DND-41 (cell line): Measurements from ENCODE around the gene EDEM3.

ENCODE experiments used
- CTCF ChIP-seq: IDR thresholded peaks from 2 replicates; pipeline ENCODE4 v1.5.1; 2012; ENCODE audit warnings: borderline replicate concordance, low read length, moderate library complexity, mild to moderate bottlenecking; ENCODE audit not compliant: poor library complexity, severe bottlenecking; ENCODE audit errors: extremely low read depth
- EZH2 ChIP-seq: IDR thresholded peaks from 3 replicates; pipeline ENCODE4 v1.6.1; 2012; ENCODE audit warnings: borderline replicate concordance, low read depth, mild to moderate bottlenecking, moderate library complexity, low read length, inconsistent platforms; ENCODE audit not compliant: severe bottlenecking

GRCh38 chr1:184698969-184699368 lies 55.7 kb downstream of the EDEM3 start:
- TF ChIP-seq CTCF (no peak), EZH2 (no peak)
